Hematopoietic multipotent progenitor cell (in vitro differentiated cells): Measurements from ENCODE around the gene ZXDC. TPM values are rescaled to one million over a fixed set of nuclear protein-coding genes. Genes with fewer than 3 reads are reported as not detected.

Source experiments
- DNase-seq, 3 donors: peaks; one replicate each; pipeline ENCODE4 v3.0.0-alpha.2; 2011 to 2015; ENCODE audit warnings: low read depth in 2 of 3, low spot score in 2 of 3
- total RNA-seq: library from RNA; depleted of rRNA; stranded (reverse); fragments of >200 nt; gene quantifications from one replicate; pipeline ENCODE4 v1.2.3, GENCODE V29; 2012

The ZXDC gene
- total RNA-seq, 1 donor: 82.7 TPM

DNA sequence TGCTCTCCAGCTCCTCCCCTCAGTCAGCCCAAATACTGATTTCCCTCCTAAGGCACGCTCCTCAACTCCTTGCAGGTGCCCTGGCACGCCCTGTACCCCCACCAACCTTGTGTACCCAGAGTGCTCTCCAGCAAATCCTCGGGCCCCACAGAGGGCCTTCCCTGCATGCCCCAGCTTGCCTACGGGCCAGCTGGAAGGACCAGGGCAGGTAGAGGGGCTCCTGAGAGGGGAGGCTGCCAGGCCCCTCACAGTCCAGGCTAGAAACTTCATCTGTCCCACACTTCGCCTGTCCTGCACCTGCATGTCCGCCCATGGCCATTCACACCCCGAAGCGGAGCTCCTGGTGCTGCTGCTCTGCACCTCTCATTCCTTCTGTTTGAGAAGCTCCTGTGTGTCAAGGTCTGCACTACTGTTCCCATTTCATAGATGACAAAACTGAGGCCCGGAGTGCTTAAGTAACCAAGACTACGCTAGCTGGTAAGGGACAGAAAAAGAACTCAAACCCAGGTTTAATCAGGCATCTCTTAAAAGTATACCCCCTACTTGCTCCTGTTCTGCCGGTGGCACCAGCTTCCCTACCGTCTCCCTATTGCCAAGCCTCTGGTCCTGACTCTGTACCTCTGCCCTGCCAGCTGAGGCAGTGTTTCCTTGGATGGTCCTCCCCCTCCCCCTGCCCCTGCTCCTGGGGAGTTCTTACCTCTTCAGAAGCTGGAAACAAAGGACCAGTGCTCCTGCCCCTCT, 35.6 kb downstream of the ZXDC start:
- DNase-seq: no peak

GRCh38 chr3:126439346-126439967, 36.2 kb downstream of the ZXDC start:
- no peak for DNase-seq

- no peak for DNase-seq
These were observed 36.9 kb downstream of the ZXDC start for GRCh38 chr3:126438746-126439145.

DNA sequence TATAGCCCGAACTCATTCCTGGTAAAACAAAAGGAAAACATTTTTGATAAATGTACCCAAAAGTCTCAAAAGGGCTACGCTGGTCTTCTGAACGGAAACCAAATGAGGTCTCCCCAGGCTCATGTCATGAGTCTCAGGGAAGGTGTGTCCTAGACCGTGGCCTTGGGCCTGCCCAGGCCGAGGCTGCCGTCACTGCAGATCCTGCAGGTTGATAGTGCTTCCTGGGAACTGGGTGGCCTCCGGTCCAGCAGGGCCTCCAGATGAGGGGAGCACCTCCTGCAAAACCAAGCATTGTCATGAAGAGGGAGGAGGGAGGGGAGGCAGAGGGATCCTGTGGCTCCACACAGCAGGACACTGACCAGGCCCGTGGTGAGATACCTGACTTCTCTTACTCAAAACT, 37.5 kb downstream of the ZXDC start:
- DNase-seq: no peak

DNA sequence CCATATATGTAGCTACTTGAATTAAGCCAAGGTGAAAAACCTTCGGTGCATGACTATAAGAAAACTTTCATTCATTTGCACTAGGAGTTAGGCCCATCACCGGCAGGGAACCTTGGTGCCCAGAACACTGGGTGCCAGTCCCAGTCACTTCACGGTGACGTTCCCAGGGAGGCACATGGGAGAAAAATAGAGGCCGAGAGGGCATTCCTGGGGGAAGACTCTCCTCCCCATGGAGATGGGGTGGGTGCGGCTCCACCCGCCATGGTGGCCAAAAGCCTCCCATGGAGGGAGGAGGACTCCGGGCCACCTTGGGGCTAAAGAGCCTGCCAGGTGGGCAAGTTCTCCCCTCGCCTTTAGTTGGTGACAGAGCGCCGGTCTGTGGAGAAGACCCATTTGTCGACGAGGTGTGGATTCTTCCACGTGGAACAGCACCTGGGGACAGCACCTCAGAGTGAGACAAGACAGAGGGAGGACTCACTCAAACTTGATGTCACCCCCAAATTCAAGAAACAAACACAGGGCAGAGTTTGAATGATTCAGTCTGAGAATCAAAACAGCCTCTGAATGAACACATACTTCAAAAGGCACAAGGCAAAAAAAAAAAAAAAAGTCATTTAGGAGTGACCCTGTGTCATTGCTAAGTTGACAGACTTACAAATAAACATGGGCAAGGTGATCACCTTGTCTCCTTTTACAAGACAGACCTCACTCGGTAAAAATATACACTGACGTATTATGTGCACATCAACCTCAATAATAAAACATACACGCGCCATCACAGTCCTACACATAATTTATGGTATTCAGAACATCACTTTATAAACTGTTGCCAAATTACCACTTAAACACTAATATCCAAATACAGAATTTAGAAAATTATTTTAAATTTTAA, 38.6 kb downstream of the ZXDC start:
- no peak for DNase-seq

- no peak for DNase-seq
These were observed 40.0 kb downstream of the ZXDC start for GRCh38 chr3:126435456-126436315.

DNA sequence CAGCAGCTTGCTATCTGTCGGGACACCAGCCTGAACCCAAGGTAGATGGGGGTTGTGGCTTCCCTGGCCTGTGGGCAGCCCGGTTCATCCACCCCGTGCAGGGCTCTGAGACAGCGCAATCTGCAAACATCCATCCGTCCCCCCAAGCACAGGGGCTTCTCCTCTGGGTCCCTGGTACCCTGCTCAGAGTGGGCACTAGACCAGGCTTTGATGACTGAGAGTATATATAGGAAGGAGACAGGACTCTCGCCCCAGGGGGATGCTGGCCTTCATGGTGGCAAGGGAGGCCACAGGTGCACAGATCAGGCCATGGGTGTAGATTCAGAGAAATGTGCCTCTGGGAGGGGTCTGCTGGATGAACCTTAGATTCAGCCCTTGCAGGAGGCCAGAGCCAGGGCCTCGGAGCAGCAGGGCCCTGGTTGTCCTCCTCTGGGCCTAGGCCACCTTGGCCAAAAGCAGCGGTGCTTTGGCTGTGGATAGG, 40.7 kb downstream of the ZXDC start:
- DNase-seq: no peak

DNA sequence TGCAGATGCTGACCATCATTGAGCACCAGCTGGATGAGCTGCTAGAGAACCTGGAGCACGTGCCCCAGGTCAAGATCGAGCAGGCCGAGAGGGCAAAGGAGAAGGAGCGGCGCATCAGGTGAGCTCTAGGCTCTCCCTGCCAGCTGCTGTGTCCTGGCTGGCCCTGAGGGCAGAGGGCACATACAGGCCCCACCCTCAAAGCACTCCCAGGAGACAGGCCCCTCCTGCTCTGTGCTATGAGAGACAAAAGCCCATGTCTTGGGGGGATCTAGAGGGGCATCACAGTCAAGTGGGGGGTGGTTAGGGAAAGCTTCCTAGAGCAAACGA, 41.5 kb downstream of the ZXDC start:
- DNase-seq: no peak

DNA sequence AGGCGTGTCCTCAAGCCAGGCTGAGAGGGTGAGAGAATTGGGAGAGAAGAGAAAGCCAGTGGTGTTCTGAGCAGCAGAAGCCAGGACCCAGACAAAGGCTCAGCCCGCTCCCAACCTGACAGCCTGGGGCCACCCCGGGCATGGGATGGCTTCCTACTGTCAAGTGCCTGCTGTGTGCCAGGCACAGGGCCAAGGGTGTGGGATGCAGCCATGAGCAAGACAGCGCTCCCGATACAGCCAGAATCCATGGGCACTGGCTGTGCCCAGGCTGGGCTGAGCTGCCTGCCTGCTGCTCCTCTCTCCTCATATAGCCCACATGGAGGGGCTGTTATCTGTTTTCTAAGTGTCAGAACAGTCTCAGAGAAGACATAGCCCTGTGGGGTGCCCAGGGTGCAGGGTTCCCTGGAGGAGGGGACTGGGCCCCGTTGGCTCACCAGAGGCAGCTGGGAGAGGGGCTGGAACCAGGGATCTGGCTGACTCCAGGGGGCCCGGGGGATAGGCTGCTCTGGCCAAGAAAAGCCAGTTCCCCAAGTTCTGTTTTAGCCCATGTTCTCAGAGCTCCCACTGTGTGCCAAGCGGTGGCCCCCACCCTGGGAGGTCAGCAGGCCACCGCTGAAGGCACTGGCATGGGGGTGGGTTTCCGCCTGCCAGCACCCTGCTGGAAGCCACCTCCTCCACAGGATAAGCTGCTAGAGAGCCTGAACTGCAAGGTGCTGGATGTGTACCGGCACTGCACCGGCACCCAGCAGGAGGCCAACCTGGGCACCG, 42.0 kb downstream of the ZXDC start:
- no peak for DNase-seq

GRCh38 chr3:126433105-126433430, 42.6 kb downstream of the ZXDC start:
- DNase-seq: no peak

DNA sequence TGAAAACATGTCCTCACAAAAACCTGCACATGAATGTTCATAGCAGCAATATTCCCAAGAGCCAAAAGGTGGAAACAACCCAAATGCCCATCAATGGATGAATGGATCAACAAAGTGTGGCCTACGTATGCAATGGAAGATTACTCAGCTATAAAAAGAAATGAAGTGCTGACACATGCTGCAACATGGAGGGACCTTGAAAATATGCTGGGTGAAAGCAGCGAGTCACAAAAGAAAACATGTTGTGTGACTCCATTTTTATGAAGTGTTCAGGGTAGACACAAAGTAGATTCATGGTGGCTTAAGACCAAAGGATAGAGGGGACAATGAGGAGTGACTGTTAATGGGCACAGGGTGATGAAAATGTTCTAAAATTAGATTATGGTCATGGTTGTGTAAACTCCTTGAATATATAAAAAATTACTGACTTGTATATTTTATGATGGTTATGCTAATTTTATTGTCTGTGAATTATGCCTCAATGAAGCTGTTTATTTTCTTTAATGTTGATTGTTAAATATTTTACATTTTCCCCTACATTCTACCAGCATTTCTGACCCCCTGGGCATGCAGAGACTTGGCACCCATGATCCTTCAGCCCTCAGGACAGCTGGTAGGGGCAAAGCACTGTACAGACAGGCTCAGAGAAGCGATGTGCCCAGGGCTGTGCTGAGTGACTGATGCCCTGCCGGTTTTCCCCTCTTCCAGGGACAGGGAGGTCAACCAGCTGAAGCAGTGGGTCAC, 43.2 kb downstream of the ZXDC start:
- no peak for DNase-seq

DNA sequence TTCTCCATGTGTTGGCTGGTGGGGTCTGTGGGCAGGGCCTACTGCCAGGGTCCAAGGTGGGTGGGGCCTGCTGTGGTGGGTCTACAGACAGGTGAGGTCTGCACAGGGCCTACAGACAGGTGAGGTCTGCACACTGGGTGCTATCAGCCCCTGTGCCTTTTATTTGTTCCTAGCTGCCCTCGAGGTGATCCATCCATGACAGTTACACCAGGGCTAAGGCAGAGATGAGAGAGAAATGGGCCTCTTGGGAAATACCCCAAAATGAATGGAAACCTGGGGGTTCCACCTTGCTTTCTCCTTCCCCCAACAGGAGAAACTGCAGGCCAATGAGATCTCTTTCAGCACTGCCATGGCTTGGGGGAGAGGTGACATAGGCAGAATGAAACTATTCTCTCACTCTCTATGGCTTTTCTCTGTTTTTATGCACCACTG, 44.6 kb downstream of the ZXDC start:
- no peak for DNase-seq

DNA sequence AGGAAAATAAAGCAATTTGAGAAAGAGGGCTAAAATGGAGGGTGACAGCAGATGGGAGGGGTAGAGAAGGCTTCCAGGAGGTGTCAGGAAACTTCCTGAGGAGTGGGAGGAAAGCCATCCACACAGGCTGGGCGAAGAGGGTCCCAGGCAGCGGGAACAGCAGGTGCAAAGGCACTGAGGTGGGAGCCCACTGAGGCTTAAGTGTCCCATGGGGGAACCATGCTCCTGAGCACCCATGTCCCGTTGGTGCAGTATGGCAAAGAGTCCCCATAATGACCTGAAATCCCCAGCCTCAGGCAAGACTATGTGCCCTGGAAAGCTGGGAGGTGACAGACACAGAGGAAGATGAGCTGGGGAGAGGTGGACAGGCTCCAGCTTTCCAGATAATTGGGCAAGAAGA, 50.9 kb downstream of the ZXDC start:
- DNase-seq: no peak

- no peak for DNase-seq
These were observed 51.5 kb downstream of the ZXDC start for GRCh38 chr3:126424039-126424717.

GRCh38 chr3:126423191-126424038, 52.3 kb downstream of the ZXDC start:
- no peak for DNase-seq

- no peak for DNase-seq
These were observed 53.1 kb downstream of the ZXDC start for GRCh38 chr3:126422571-126423091.

DNA sequence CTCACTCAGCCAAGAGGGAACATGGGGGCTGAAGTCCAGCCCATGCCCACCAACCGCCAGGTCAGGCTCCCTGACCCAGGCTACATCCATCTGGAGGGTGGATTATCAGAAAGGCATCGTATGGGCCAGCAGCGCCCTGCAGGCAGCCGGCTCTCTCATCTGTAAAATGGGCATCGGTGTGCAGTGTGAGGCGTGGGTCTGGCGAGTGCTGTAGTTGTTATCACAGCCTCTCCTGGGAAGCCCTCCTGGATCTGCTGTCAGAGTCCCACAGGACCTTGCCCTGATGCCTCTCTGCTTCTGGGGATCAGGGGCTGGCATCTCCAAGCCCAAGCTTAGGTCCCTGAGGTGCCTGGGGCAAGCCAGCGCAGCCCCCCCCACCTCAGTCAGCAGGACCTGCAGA, 53.6 kb downstream of the ZXDC start:
- DNase-seq: no peak
